MM.1S (cell line): ENCODE measurements around the gene MSRB1.
A peak's percentile ranks its signal among the peaks of the same experiment; 100 is the strongest.

Source experiments
- EZH2 ChIP-seq: fragments of 300-600 bp; sonication (generic); optimal IDR thresholded peaks from 2 replicates; pipeline ENCODE3; 2017; ENCODE audit warnings: low read depth, mild to moderate bottlenecking, antibody characterized with exemption, low read length, mixed read lengths
- EZH2phosphoT487 ChIP-seq: fragments of 300-600 bp; sonication (generic); IDR thresholded peaks from 2 replicates; pipeline ENCODE4 v1.6.1; 2018; ENCODE audit warnings: antibody characterized with exemption, low read length
- TF ChIP-seq, protein P1 (sequence below): fragments of 300-600 bp; sonication (generic); IDR thresholded peaks from 2 replicates; pipeline ENCODE4 v1.5.1; 2016; ENCODE audit warnings: antibody characterized with exemption, low read length, mixed read lengths

DNA sequence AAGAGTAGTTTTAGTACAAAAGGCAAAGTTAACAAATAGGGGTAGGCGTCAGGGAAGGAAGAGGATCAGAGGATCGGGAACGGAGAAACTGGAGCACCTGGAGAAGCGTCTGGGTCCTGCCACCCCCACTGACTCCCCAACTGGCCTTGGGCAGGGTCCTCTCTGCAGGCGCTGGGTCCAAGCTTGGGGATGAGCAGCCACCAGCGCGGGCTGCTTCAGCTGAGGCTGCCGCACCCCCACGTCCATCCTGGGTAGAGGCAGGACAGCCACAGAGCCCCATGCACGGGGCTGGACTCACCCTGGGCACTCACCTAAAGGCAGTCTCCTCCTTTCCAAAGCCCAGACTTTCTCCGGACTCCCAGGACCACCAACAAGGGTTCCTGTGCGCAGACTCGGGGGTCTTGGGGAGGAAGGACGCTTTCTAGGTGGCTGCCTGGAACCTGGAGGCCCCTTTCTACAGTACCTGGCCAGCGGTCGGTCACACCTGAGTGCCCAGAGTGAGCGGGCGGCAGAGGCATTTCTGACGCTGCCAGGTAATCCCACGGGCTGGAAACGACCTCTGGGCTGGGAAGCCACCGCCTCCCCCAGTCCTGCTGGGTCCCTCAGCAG, 25.8 kb downstream of the MSRB1 start:
- TF ChIP-seq, protein P1, sequence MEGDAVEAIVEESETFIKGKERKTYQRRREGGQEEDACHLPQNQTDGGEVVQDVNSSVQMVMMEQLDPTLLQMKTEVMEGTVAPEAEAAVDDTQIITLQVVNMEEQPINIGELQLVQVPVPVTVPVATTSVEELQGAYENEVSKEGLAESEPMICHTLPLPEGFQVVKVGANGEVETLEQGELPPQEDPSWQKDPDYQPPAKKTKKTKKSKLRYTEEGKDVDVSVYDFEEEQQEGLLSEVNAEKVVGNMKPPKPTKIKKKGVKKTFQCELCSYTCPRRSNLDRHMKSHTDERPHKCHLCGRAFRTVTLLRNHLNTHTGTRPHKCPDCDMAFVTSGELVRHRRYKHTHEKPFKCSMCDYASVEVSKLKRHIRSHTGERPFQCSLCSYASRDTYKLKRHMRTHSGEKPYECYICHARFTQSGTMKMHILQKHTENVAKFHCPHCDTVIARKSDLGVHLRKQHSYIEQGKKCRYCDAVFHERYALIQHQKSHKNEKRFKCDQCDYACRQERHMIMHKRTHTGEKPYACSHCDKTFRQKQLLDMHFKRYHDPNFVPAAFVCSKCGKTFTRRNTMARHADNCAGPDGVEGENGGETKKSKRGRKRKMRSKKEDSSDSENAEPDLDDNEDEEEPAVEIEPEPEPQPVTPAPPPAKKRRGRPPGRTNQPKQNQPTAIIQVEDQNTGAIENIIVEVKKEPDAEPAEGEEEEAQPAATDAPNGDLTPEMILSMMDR: no peak
- TF ChIP-seq EZH2phosphoT487: no peak
- peak; percentile 2 for TF ChIP-seq EZH2
